ENCODE results near the gene CHCHD6. TPM values are rescaled to one million over a fixed set of nuclear protein-coding genes. Genes with fewer than 3 reads are reported as not detected.

CHCHD6 gene
- total RNA-seq, 2 donors from 2014 or later, result 9.9 to 15.5 TPM

- no peak for ATAC-seq (replicated peaks in 1 of 2)
- DNase-seq, result no peak
- Mint-ChIP-seq H3K4me3 (no peak overlapping the region), H3K36me3 (ENCODE audit: insufficient read depth in 2 of 2) (no peaks in the 10 kb centered on the region), H3K27me3 (ENCODE audit: low read depth) (no peaks in the 10 kb centered on the region), H3K4me1 (ENCODE audit: low read depth) (no peaks in the 10 kb centered on the region), H3K27ac (no peak overlapping the region), H3K9me3 (no peaks in the 10 kb centered on the region)
Measured at GRCh38 chr3:126891141-126891540, 187.1 kb downstream of the CHCHD6 start.

- Mint-ChIP-seq H3K9me3 (no peaks in the 10 kb centered on the region), H3K36me3 (ENCODE audit: insufficient read depth in 2 of 2) (no peaks in the 10 kb centered on the region), H3K4me3 (no peak overlapping the region), H3K4me1 (ENCODE audit: low read depth) (no peaks in the 10 kb centered on the region), H3K27me3 (ENCODE audit: low read depth) (no peaks in the 10 kb centered on the region), H3K27ac (no peak overlapping the region)
- ATAC-seq (replicated peaks in 1 of 2), result no peak
- DNase-seq, result no peak
Measured at GRCh38 chr3:126891791-126892190, 187.8 kb downstream of the CHCHD6 start.

GRCh38 chr3:126893651-126894050, 189.6 kb downstream of the CHCHD6 start:
- Mint-ChIP-seq H3K36me3 (ENCODE audit: insufficient read depth in 2 of 2) (no peaks in the 10 kb centered on the region), H3K27ac (no peak overlapping the region), H3K4me1 (ENCODE audit: low read depth) (no peaks in the 10 kb centered on the region), H3K4me3 (no peak overlapping the region), H3K27me3 (ENCODE audit: low read depth) (no peaks in the 10 kb centered on the region), H3K9me3 (no peaks in the 10 kb centered on the region)
- ATAC-seq (replicated peaks in 1 of 2), result no peak
- DNase-seq, result no peak

DNA sequence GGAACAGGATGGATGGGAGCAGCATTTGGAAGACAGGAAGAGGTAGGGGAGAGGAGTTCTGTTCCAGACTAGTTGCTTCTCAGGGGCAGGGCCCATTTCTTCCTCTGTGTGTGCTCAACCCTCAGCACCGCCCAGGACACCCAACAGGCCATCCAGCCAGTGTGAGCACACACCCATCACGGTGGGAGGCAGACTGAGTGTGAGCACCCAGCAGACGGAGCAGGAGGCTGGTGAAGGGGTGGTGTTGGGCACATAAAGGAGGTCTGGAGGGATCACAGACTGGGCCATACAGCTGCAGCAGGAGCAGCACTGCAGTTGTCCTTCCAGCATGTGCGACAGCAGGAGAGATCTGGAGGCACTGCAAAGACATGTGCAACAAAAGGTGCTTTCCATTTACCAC, 190.4 kb downstream of the CHCHD6 start:
- no peak for DNase-seq
- ATAC-seq (replicated peaks in 1 of 2), result no peak
- Mint-ChIP-seq H3K9me3 (no peaks in the 10 kb centered on the region), H3K36me3 (ENCODE audit: insufficient read depth in 2 of 2) (no peaks in the 10 kb centered on the region), H3K27ac (no peak overlapping the region), H3K4me1 (ENCODE audit: low read depth) (no peaks in the 10 kb centered on the region), H3K4me3 (no peak overlapping the region), H3K27me3 (ENCODE audit: low read depth) (no peaks in the 10 kb centered on the region)

- Mint-ChIP-seq H3K4me1 (ENCODE audit: low read depth) (no peaks in the 10 kb centered on the region), H3K27ac (no peak overlapping the region)
Measured at GRCh38 chr3:126895178-126896066, 191.4 kb downstream of the CHCHD6 start.

GRCh38 chr3:126896067-126896441, 192.0 kb downstream of the CHCHD6 start:
- Mint-ChIP-seq H3K27me3 (ENCODE audit: low read depth) (no peaks in the 10 kb centered on the region), H3K36me3 (ENCODE audit: insufficient read depth in 2 of 2) (no peaks in the 10 kb centered on the region), H3K9me3 (no peaks in the 10 kb centered on the region), H3K4me3 (no peak overlapping the region), H3K27ac (no peak overlapping the region), H3K4me1 (ENCODE audit: low read depth) (no peaks in the 10 kb centered on the region)
- DNase-seq, result no peak
- ATAC-seq (replicated peaks in 1 of 2), result no peak

More at GRCh38 chr3:126895178-126896066, 191.4 kb downstream of the CHCHD6 start:
- ATAC-seq (replicated peaks in 1 of 2) (no peak), DNase-seq (no peak)
- Mint-ChIP-seq H3K4me3 (no peak overlapping the region), H3K27me3 (ENCODE audit: low read depth) (no peaks in the 10 kb centered on the region), H3K36me3 (ENCODE audit: insufficient read depth in 2 of 2) (no peaks in the 10 kb centered on the region), H3K9me3 (no peaks in the 10 kb centered on the region)

- H3K36me3 Mint-ChIP-seq (ENCODE audit: insufficient read depth in 2 of 2), result no peaks in the 10 kb centered on the region
- no peak overlapping the region for H3K4me3 Mint-ChIP-seq
- H3K27ac Mint-ChIP-seq, result no peak overlapping the region
- ATAC-seq (replicated peaks in 1 of 2) (no peak), DNase-seq (no peak)
- no peaks in the 10 kb centered on the region for H3K4me1 Mint-ChIP-seq (ENCODE audit: low read depth)
- H3K9me3 Mint-ChIP-seq, result no peaks in the 10 kb centered on the region
- H3K27me3 Mint-ChIP-seq (ENCODE audit: low read depth), result no peaks in the 10 kb centered on the region
Measured at GRCh38 chr3:126896968-126897367, 192.9 kb downstream of the CHCHD6 start.

- DNase-seq (no peak), ATAC-seq (replicated peaks in 1 of 2) (no peak)
- no peaks in the 10 kb centered on the region for H3K36me3 Mint-ChIP-seq (ENCODE audit: insufficient read depth in 2 of 2)
- no peak overlapping the region for H3K4me3 Mint-ChIP-seq
- no peaks in the 10 kb centered on the region for H3K4me1 Mint-ChIP-seq (ENCODE audit: low read depth)
- H3K27me3 Mint-ChIP-seq (ENCODE audit: low read depth), result no peaks in the 10 kb centered on the region
- H3K27ac Mint-ChIP-seq, result no peak overlapping the region
- H3K9me3 Mint-ChIP-seq, result no peaks in the 10 kb centered on the region
Measured at GRCh38 chr3:126897943-126898342, 193.9 kb downstream of the CHCHD6 start.

DNA sequence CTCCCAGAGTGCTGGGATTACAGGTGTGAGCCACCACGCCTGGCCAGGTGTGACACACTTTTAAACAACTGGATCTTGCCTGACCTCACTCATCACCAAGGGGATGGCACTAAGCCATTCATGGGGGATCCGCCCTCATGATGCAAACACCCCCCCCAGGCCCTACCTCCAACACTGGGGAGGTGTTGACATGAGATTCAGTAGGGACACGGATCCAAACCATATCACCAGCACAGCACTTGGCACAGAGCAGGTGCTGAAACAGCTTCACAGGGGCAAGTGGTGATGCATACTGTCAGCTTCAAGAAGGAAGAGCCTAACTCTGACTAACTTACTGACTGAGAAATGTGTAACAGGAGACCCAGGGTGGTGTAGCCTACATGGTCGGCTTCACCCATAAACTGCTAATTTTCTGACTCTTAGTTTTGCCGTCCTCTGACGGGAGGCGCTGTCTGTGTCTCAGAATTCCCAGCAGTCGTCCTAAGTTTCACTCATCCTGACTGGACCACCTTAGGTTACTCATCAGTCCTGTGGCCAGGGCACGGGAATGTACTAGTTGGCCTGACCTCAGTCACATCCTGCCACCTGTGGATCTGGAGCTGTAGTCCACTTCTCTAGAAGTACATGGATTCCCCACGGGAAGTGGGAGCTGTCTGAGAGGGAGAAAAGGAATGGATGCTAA, 197.0 kb downstream of the CHCHD6 start:
- no peak for DNase-seq
- Mint-ChIP-seq H3K4me3 (no peak overlapping the region), H3K36me3 (ENCODE audit: insufficient read depth in 2 of 2) (no peaks in the 10 kb centered on the region), H3K9me3 (no peaks in the 10 kb centered on the region), H3K27ac (no peak overlapping the region), H3K4me1 (ENCODE audit: low read depth) (no peaks in the 10 kb centered on the region), H3K27me3 (ENCODE audit: low read depth) (no peaks in the 10 kb centered on the region)
- ATAC-seq (replicated peaks in 1 of 2), result no peak

DNA sequence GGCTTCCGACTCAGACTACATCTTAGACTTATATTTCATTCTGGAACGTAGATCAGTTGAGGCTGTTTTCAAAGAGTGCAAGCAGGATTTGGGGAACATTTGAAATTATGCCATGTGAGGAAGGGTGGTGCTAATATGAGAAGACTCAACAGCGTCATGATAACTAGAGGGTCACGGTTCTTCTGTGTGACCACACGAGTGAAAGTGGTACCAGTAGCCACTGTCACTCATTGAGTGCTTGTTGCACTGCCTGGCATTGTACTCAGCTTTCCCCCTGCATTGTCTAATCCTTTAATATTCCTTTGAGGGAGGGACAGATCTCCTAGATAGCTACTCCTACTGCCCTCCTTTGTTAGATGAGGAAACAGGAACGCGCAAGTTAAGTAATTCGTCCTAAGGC, 197.6 kb downstream of the CHCHD6 start:
- DNase-seq, result no peak
- Mint-ChIP-seq H3K27ac (no peak overlapping the region), H3K4me1 (ENCODE audit: low read depth) (no peaks in the 10 kb centered on the region), H3K36me3 (ENCODE audit: insufficient read depth in 2 of 2) (no peaks in the 10 kb centered on the region), H3K27me3 (ENCODE audit: low read depth) (no peaks in the 10 kb centered on the region), H3K4me3 (no peak overlapping the region), H3K9me3 (no peaks in the 10 kb centered on the region)
- no peak for ATAC-seq (replicated peaks in 1 of 2)

DNA sequence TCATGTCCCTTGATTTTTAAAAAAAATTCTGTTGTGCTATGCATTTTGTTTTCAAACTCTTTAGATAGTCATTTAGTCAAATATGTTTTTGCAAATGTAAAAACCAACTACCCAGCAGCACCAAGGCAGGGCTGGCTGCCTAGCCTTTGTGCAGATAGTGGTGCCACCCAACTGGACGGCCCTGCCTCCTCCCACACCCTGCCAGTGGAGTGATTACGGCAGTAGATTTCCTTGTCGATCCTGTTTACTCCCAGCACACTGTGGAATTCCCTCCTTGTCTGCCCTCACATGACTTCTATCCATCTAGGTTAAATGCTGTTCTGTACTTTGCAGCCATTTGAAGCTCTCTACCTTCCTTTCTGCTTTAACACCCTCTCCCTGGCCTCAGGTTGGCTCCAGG, 199.5 kb downstream of the CHCHD6 start:
- no peaks in the 10 kb centered on the region for H3K9me3 Mint-ChIP-seq
- H3K4me1 Mint-ChIP-seq (ENCODE audit: low read depth), result peaks cover 4% of the 10 kb centered on the region
- ATAC-seq (replicated peaks in 1 of 2) (no peak), DNase-seq (no peak)
- H3K4me3 Mint-ChIP-seq, result no peak overlapping the region
- no peaks in the 10 kb centered on the region for H3K27me3 Mint-ChIP-seq (ENCODE audit: low read depth)
- no peak overlapping the region for H3K27ac Mint-ChIP-seq
- no peaks in the 10 kb centered on the region for H3K36me3 Mint-ChIP-seq (ENCODE audit: insufficient read depth in 2 of 2)

GRCh38 chr3:126907557-126907956, 203.5 kb downstream of the CHCHD6 start:
- H3K36me3 Mint-ChIP-seq (ENCODE audit: insufficient read depth in 2 of 2), result peaks cover 2 to 8% of the 10 kb centered on the region in 2 donors
- peaks cover 37% of the 10 kb centered on the region for H3K4me1 Mint-ChIP-seq (ENCODE audit: low read depth)
- H3K27me3 Mint-ChIP-seq (ENCODE audit: low read depth), result no peaks in the 10 kb centered on the region
- H3K4me3 Mint-ChIP-seq, result no peak overlapping the region
- ATAC-seq (replicated peaks in 1 of 2) (no peak), DNase-seq (no peak)
- no peak overlapping the region for H3K27ac Mint-ChIP-seq
- no peaks in the 10 kb centered on the region for H3K9me3 Mint-ChIP-seq

DNA sequence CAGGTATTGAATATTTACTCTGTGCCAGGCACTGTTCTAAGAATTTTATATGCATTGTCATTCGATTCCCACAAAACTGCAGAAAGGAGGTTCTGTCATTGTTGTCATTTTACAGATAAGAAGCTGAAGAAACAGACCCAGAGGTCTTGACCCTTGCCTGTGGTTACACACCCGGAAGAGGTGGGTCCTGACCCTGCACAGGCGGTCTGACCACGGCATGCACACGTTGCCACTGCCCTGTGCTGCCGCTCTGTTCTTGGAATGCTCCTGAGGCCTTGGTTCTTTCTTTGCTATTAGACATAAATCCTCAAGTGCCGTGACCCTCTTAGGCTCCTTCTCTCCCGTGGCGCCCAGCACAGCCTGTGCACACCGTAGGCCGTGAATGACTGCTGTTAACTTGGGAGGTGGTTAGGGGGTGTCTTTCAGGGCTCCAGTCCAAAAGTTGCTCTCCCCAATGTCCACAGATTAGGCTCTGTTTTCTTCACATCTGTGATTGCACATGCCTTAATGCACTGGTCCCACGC, 204.8 kb downstream of the CHCHD6 start:
- Mint-ChIP-seq H3K36me3 (ENCODE audit: insufficient read depth in 2 of 2) (peaks cover 2 to 8% of the 10 kb centered on the region in 2 donors), H3K27ac (no peak overlapping the region), H3K27me3 (ENCODE audit: low read depth) (no peaks in the 10 kb centered on the region), H3K9me3 (no peaks in the 10 kb centered on the region), H3K4me1 (ENCODE audit: low read depth) (peaks cover 41% of the 10 kb centered on the region), H3K4me3 (no peak overlapping the region)
- ATAC-seq (replicated peaks in 1 of 2), result no peak
- peak in 1 of 2 donors; percentile 8 for DNase-seq
